ENCODE data around the gene GTF2IRD2.
"Not testable (repeated sequence)": the region's sequence is repeated elsewhere in the genome, so short reads cannot be mapped to it uniquely, and the experiment has no call there.

The GTF2IRD2 gene

GRCh38 chr7:74766509-74766908 is 84.9 kb downstream of the GTF2IRD2 start:
- DNase-seq, H3K27ac Mint-ChIP-seq, H3K4me3 Mint-ChIP-seq, H3K27me3 Mint-ChIP-seq, H3K4me1 Mint-ChIP-seq, CTCF ChIA-PET, H3K36me3 Mint-ChIP-seq, H3K9me3 Mint-ChIP-seq: not testable (repeated sequence)

DNA sequence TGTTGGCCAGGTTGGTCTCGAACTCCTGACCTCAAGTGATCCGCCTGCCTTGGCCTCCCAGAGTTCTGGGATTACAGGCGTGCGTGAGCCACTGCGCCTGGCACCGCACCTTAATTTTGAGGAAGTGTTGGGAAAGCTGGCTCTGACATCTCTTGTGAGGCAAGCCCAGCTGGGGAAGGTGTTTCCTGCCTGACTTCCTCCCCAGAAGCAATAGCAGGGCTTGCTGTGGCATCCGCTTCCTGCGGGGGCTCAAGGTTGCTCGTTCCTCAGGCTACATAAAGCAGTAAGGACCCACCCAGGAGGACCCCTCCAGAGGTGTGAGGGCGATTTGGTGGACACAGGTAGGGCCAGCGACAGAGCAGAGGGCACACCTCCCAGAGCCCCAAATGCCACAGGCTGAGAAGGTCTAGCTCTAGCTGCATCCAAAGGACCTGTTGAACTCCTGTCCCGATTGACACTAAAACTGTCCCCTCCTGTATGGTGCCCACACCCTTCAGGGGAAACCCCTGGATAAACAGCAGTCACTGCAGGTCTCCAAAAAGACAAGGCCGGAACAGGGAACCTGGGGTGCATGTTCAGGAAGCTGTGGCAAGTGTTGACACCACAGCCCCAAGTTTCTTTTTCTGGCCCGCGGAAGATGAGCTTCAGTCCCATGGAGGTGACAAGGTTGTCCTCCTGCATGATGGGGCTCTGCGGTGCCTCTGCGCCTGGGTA is 86.0 kb downstream of the GTF2IRD2 start:
- H3K9me3 Mint-ChIP-seq, H3K36me3 Mint-ChIP-seq, DNase-seq, H3K4me1 Mint-ChIP-seq, H3K27me3 Mint-ChIP-seq, H3K4me3 Mint-ChIP-seq, H3K27ac Mint-ChIP-seq, CTCF ChIA-PET: not testable (repeated sequence)

DNA sequence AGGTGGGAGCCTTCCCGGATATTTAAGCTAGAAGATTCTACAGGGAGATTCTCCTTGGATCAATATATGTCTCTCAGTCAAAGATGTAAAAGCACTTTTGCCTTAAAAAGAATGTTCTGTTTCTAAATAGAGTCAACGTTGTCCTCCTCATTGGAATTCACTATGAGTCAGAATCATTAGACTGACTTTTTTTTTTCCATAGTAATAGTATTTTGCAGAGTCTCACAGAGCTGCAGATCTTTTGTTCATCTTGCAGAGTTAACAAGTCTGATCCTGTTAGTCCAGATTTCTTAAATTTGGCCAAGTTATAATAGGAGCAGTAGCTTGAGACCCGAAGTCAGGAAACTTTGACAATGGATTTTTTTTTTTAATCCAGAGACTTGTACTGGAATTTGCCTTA is 92.4 kb downstream of the GTF2IRD2 start:
- H3K27me3 Mint-ChIP-seq, H3K27ac Mint-ChIP-seq, CTCF ChIA-PET, H3K4me3 Mint-ChIP-seq, DNase-seq, H3K36me3 Mint-ChIP-seq, H3K9me3 Mint-ChIP-seq, H3K4me1 Mint-ChIP-seq: not testable (repeated sequence)

DNA sequence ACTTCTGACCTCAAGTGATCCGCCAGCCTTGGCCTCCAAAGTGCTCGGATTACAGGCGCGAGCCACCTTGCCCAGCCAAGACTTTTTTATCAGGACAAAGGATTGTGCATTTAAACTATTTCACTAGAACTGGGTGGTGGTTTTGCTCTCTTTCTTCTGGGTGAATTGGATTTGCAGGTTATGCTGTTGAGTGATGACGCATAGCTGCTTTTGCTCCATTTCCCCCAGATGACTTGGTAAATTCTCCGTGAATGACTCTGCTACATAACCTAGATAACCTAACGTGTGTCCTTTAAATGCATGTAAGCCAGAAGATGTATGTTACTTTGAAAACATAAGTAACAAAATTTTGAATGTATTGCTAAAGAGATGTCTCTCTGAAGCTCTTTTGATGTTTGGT is 93.1 kb downstream of the GTF2IRD2 start:
- DNase-seq, H3K4me1 Mint-ChIP-seq, H3K9me3 Mint-ChIP-seq, H3K36me3 Mint-ChIP-seq, H3K27me3 Mint-ChIP-seq, H3K27ac Mint-ChIP-seq, H3K4me3 Mint-ChIP-seq, CTCF ChIA-PET: not testable (repeated sequence)

GRCh38 chr7:74756673-74757072 is 94.7 kb downstream of the GTF2IRD2 start:
- H3K4me3 Mint-ChIP-seq, CTCF ChIA-PET, H3K27ac Mint-ChIP-seq, H3K27me3 Mint-ChIP-seq, H3K4me1 Mint-ChIP-seq, H3K36me3 Mint-ChIP-seq, H3K9me3 Mint-ChIP-seq, DNase-seq: not testable (repeated sequence)

DNA sequence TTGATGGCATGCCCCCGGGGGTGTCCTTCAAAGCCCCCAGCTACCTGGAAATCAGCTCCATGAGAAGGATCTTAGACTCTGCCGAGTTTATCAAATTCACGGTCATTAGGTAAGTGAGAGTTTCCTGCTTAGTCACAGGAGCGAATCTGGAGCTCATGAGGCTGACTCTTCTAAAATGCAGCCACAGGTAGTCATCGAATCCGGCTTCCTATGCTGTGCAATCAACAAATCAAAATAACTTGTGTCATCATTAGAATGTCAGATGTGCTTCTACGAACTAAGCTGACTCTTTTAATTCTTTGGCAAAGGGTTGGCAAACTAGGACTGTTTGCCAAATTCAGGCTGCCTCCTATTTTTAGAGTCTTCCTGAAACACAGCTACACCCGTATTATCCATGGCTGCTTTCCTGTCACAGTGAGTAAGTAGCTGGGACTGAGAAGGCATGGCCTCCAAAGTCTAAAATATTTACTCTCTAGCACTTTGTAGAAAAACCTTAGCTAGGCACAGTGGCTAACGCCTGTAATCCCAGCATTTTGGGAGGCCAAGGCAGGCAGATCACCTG is 97.4 kb downstream of the GTF2IRD2 start:
- H3K4me3 Mint-ChIP-seq, CTCF ChIA-PET, H3K27me3 Mint-ChIP-seq, H3K4me1 Mint-ChIP-seq, H3K27ac Mint-ChIP-seq, H3K36me3 Mint-ChIP-seq, H3K9me3 Mint-ChIP-seq, DNase-seq: not testable (repeated sequence)
